Endothelial cell (in vitro differentiated cells): Measurements from ENCODE around the gene PDE6B. TPM values are rescaled to one million over a fixed set of nuclear protein-coding genes. Genes with fewer than 3 reads are reported as not detected.
"Not testable (repeated sequence)": the region's sequence is repeated elsewhere in the genome, so short reads cannot be mapped to it uniquely, and the experiment has no call there.

Experiments used
- DNase-seq: peaks from one replicate; pipeline ENCODE4 v3.0.0; 2021; ENCODE audit warnings: low spot score
- H3K27ac Mint-ChIP-seq: one replicate; pipeline ENCODE4 v1.8.0; 2021; ENCODE audit warnings: mixed read lengths, inconsistent platforms; ENCODE audit not compliant: unreplicated experiment
- H3K27me3 Mint-ChIP-seq: one replicate; pipeline ENCODE4 v1.8.0; 2021; ENCODE audit warnings: mild to moderate bottlenecking, moderate library complexity, mixed read lengths, inconsistent platforms; ENCODE audit not compliant: unreplicated experiment
- H3K36me3 Mint-ChIP-seq: one replicate; pipeline ENCODE4 v1.8.0; 2021; ENCODE audit warnings: mild to moderate bottlenecking, low read depth, mixed read lengths, inconsistent platforms; ENCODE audit not compliant: unreplicated experiment
- H3K4me1 Mint-ChIP-seq: one replicate; pipeline ENCODE4 v1.8.0; 2021; ENCODE audit warnings: mild to moderate bottlenecking, mixed read lengths, inconsistent platforms; ENCODE audit not compliant: unreplicated experiment
- H3K4me3 Mint-ChIP-seq: one replicate; pipeline ENCODE4 v1.8.0; 2021; ENCODE audit warnings: mild to moderate bottlenecking, mixed read lengths, inconsistent platforms; ENCODE audit not compliant: unreplicated experiment
- H3K9me3 Mint-ChIP-seq: one replicate; pipeline ENCODE4 v1.8.0; 2021; ENCODE audit warnings: mixed read lengths, inconsistent platforms; ENCODE audit not compliant: unreplicated experiment
- CTCF ChIP-seq: fragments of 200-600 bp; sonication (generic); IDR thresholded peaks from one replicate; pipeline ENCODE4 v1.5.0; 2021; ENCODE audit warnings: antibody characterized with exemption; ENCODE audit not compliant: unreplicated experiment
- total RNA-seq: library from RNA; stranded (reverse); fragmentation: NEBNext Ultra II Directional; extraction: Animal tissue kit (Norgen Biotek cat#: 25700); gene quantifications from one replicate; pipeline ENCODE4 v1.2.1, GENCODE V29; 2021; ENCODE audit not compliant: unreplicated experiment

PDE6B gene
- total RNA-seq, 1 donor from 2014 or later = 5.1 TPM

GRCh38 chr4:705278-706082 is 80.1 kb downstream of the PDE6B start, which contains the start of gene PCGF3:
Gene PCGF3 (plus strand): TSS chr4:705832. CDS start chr4:733681, 27,849 bp downstream.
- Mint-ChIP-seq H3K4me3 (peak within 1 kb of the TSS; percentile 80), H3K4me1 (peaks cover 14% of the 10 kb centered on the region), H3K36me3 (peaks cover 15% of the 10 kb centered on the region)

GRCh38 chr4:706083-706633 is 80.8 kb downstream of the PDE6B start:
- not testable (repeated sequence) for H3K27me3 Mint-ChIP-seq, H3K27ac Mint-ChIP-seq, H3K9me3 Mint-ChIP-seq, DNase-seq, H3K4me3 Mint-ChIP-seq
- Mint-ChIP-seq H3K4me1 (peaks cover 18% of the 10 kb centered on the region), H3K36me3 (peaks cover 18% of the 10 kb centered on the region)

More at GRCh38 chr4:705278-706082, 80.1 kb downstream of the PDE6B start, which contains the start of gene PCGF3:
- no peaks in the 10 kb centered on the region for H3K9me3 Mint-ChIP-seq
- TF ChIP-seq CTCF = no peak
- H3K27me3 Mint-ChIP-seq = peaks cover 6% of the 10 kb centered on the region
- H3K27ac Mint-ChIP-seq = no peak within 1 kb of the TSS
- DNase-seq = peak; percentile 99

- H3K9me3 Mint-ChIP-seq = no peaks in the 10 kb centered on the region
These were observed 81.6 kb downstream of the PDE6B start for GRCh38 chr4:706834-707598.

GRCh38 chr4:707929-708630 is 82.7 kb downstream of the PDE6B start:
- no peak overlapping the region for H3K4me3 Mint-ChIP-seq
- H3K27me3 Mint-ChIP-seq = peaks cover 4% of the 10 kb centered on the region
- H3K36me3 Mint-ChIP-seq = peaks cover 18% of the 10 kb centered on the region
- DNase-seq = no peak
- H3K27ac Mint-ChIP-seq = no peak overlapping the region
- TF ChIP-seq CTCF = no peak
- H3K4me1 Mint-ChIP-seq = peaks cover 18% of the 10 kb centered on the region
- H3K9me3 Mint-ChIP-seq = no peaks in the 10 kb centered on the region

More at GRCh38 chr4:706834-707598, 81.6 kb downstream of the PDE6B start:
- Mint-ChIP-seq H3K4me3 (no peak overlapping the region), H3K27ac (no peak overlapping the region), H3K36me3 (peaks cover 18% of the 10 kb centered on the region), H3K4me1 (peaks cover 18% of the 10 kb centered on the region), H3K27me3 (peaks cover 6% of the 10 kb centered on the region)
- DNase-seq = no peak
- TF ChIP-seq CTCF = no peak

GRCh38 chr4:708631-708933 is 83.2 kb downstream of the PDE6B start:
- no peak for TF ChIP-seq CTCF
- peaks cover 18% of the 10 kb centered on the region for H3K4me1 Mint-ChIP-seq
- H3K4me3 Mint-ChIP-seq = peak overlapping the region; percentile 73
- peaks cover 18% of the 10 kb centered on the region for H3K36me3 Mint-ChIP-seq
- peaks cover 4% of the 10 kb centered on the region for H3K27me3 Mint-ChIP-seq
- H3K27ac Mint-ChIP-seq = peak overlapping the region; percentile 36
- no peaks in the 10 kb centered on the region for H3K9me3 Mint-ChIP-seq
- no peak for DNase-seq
